Measurements from ENCODE around the gene BCAS1. TPM values are rescaled to one million over a fixed set of nuclear protein-coding genes. Genes with fewer than 3 reads are reported as not detected.

Gene BCAS1
- total RNA-seq, 1 experiment from 2014 or later = 0.07 TPM

GRCh38 chr20:53963635-53964034 lies 106.8 kb downstream of the BCAS1 start:
- DNase-seq (ENCODE audit: low read depth) = no peak

DNA sequence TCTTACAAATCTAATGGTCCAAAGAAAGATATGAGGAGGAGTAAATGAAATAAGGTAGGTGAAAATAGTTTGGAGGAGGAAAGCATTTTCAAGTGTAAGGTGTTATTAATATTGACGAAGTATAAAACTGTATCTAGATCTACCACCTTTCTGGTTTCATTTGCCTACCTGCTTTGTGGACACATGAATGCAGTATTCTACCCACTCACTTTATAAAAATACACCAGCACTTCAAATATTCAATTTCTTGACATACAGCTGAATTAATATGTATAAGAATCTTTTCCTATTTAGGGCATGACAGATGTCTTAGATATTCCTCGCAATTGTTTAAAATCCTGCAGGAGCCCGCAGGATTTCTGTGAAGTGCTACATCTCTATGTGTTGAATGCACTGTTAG lies 108.0 kb downstream of the BCAS1 start:
- DNase-seq (ENCODE audit: low read depth) = no peak

GRCh38 chr20:53961527-53961926 lies 108.9 kb downstream of the BCAS1 start:
- DNase-seq (ENCODE audit: low read depth) = peak; percentile 25

DNA sequence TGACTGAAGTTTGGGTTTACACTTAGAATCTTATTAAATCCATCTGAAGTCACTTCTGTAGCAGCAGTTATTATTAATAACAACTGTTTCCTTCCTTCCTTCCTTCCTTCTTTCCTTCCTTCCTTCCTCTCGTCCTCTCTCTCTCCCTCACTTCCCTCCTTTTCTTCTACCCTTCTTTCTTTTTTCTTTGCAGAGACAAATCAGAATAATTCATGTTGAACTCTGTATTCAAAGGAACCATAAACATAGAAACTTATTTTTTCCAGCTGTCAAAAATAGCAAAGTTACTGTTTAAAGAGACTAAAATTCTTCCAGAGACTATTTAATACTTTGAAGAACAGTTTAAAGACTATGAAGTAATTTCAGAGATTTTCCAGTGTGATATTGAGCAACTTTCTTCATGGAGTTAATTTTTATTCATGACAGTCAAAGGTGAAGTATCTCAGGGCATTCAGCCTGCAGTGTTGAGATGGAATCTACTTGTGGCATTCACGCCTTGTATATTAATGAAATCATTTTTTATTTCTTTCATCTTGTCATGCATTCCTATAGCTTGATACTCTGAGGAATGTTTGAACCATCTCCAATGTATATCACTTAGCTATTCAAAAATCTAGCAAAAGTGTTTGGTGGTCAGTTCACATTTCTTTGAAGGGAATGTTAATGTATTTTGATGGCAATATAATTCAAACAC lies 109.7 kb downstream of the BCAS1 start:
- no peak for DNase-seq (ENCODE audit: low read depth)

DNA sequence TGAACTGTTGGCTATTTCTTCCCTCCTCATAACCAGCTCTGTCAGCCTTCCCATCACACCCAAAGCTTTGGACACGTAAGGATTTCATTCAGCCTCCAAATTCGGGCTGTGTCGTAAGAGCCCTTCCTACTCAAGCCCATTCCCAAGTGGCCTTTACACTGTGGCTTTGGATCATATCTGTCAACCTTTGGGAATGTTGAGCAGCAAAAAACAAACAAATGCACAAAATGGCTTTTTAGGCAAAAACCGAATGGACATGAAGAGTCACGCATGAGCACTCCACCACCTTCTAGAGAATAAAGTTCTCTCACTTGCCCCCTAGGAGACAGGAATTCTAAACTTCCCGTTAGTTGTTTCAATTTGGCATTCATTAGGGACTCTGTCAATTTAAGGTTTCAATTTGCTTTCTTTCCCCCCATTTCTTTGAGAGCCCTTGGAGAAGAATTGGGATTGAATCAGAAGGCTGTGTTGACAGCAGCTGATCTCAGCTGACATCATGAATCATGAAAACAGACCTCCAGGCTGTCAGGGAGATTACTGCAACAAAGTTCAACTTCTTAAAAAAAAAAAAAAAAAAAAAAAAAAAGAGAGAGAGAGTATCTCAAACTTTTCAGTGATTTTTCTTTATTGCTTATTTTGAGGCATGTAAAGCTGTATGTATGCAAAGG lies 110.3 kb downstream of the BCAS1 start:
- peak; percentile 62 for DNase-seq (ENCODE audit: low read depth)

DNA sequence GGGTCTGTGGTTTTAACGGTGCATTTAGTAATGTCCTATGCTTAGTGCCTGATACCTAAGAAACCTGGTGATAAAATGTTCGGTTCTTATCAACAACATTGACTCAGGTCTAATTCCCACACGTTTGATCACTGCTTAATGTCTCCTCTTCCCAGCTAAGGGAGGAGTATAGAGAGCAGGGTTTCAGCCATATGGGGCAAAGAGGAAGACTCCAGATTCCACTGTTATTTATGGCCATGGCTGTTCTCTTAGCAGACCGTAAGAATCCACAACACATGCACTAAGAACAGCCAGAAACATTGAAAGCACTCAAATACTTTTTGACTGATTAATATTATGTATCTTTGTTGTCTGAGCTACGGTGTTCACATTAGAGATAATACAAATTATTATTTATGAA lies 112.1 kb downstream of the BCAS1 start:
- DNase-seq (ENCODE audit: low read depth) = no peak

- DNase-seq (ENCODE audit: low read depth) = peak; percentile 63
Observed at GRCh38 chr20:53957451-53958172, 112.8 kb downstream of the BCAS1 start.

DNA sequence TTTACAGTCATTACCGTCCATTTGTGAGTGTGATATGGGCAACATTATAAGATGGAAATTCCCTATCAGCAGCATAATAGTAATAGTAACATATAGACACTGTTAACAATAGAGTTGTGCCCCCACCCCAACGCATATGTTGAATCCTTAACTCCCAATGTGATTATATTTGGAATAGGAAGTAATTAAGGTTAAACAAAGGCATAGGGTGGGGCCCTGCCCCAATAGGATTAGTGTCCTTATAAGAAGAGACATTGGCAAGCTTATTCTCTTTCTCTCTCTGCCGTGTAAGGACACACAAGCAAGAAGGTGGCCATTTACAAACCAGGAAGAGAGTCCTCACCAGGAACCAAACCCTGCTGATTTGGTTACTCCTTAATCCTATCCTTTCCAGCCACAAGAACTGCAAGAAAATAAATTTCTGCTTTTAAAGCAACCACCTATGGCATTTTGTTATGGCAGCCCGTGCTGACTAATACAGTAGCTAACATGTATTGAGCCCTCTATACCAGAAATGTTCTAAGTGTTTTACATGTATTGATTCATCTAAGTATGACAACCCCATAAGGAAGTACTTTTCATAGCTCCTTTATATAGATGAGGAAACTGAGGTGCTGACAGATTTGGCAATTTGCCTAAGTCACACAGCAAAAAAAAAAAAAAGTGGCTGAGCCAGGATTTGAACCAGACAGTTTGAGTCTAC lies 114.2 kb downstream of the BCAS1 start:
- DNase-seq (ENCODE audit: low read depth) = no peak

GRCh38 chr20:53954723-53955658 lies 115.4 kb downstream of the BCAS1 start:
- no peak for DNase-seq (ENCODE audit: low read depth)

DNA sequence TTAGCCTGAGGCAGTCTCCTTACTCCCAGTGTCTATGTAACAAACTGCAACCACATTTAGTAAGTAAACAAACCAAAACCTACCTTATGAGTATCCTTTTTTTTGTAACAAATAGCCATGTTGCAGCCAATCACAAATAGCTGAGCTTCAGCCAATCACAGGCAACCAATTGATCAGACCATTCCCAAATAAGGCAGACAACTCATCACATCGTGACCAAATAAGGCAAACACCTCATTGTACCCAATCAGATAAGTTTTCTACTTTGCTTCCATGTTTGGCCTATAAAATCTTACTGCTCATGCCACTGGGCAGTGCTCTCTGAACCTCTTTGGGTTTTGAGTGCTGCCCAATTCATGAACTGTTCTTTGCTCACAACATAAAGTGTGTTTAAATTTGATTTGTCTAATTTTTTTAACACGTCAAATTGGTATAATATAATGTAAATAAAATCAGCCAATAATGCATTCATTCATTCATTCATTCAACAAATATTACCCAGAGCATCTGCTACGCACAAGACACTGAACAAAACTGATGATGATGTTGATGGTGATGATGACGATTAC lies 117.8 kb downstream of the BCAS1 start:
- peak; percentile 58 for DNase-seq (ENCODE audit: low read depth)

GRCh38 chr20:53950578-53950977 lies 119.8 kb downstream of the BCAS1 start:
- DNase-seq (ENCODE audit: low read depth) = no peak

DNA sequence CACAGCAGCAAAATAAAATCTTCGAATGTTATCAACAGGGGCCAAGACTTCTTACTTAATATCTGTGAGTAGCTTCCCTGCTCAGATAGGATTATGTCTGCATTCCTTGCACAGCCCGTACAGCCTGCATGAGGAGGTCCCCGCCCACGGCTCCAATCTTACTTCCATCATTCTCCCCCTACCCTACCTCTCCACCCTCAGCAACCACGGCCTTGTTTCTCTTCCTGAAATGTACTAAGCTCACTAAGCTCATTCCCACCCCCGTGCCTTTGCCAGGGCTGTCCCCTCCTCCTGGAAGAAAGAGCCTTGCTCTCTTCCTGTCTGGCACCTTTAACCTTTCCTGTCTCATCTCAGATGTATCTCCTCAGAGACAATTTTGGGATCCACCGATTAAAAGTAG lies 120.4 kb downstream of the BCAS1 start:
- peak; percentile 11 for DNase-seq (ENCODE audit: low read depth)

DNA sequence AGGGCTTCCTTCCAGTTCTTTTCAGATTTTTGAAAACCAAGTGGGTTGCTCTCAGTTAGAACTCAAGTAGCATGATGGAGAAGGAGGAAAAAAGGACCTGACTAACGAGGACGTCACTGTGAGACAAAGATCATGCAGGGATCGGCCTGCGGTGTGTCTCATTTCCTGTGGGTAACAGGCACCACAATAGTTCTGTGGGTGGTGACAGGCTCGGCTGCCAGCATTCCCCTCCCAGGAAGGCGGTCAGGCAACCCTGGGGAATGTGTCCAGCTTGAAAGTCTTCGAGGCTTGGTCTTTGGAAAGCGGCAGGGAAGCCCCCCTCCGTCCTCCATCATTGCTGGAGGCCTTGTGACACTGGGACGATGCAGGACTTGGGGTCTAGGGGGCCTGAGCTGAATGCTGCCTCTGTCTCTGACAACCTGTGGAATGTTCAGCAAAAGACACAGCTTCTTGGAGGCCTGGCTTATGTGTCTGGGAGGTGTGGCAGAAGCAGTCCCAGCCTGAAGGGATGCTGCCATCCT lies 121.0 kb downstream of the BCAS1 start:
- peak; percentile 99 for DNase-seq (ENCODE audit: low read depth)

GRCh38 chr20:53948383-53949318 lies 121.7 kb downstream of the BCAS1 start:
- DNase-seq (ENCODE audit: low read depth) = no peak

DNA sequence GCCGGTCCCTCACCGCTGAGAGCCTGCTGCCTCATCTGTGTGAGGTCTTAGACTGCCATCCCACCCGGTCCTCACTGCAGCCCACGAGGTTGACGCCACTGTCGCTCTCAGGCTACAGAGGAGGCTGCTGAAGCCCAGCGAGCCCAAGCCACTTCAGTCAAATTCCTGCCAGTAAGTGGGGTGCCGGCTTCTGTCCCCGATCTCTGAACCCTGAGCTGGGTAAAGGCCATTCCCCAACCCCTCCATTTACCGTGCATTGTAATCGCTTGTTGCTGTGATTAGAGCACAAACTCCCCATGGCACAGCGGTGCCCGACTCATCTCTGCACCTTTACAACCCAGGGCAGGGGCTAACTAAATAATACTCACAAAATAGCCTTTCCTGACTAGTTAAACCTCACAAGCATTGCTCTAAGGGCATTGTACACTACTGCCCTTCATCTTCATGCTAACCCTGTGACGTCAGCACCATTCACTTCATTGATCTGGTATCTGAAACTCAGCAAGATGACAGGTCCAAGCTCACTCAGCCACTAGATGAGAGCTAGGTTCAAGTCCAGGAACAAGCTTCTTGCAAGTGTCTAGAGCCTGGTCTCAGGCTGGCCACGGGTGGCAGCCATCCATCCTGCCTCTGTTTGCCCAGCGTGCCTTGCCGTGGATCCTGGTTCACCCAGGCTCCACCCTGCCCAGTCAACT lies 122.7 kb downstream of the BCAS1 start:
- no peak for DNase-seq (ENCODE audit: low read depth)

DNA sequence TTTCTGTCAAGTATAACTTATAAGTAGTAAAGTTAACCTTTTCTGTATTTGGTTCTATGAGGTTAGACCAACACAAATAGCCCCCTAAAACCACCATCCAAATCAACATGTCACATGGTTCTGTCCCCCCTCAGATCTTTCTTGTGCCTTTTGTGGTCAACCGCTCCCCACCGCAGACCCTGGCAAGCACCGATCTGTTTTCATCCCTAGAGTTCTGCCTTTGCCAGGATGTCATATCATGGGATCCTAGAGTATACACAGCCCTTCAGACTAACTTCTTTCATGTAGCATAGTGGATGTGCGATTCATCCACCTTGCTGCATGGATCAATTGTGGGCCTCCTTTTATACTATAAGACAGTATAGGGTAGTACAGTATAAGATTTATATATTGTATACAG lies 124.3 kb downstream of the BCAS1 start:
- DNase-seq (ENCODE audit: low read depth) = no peak

GRCh38 chr20:53945478-53945877 lies 124.9 kb downstream of the BCAS1 start:
- no peak for DNase-seq (ENCODE audit: low read depth)

DNA sequence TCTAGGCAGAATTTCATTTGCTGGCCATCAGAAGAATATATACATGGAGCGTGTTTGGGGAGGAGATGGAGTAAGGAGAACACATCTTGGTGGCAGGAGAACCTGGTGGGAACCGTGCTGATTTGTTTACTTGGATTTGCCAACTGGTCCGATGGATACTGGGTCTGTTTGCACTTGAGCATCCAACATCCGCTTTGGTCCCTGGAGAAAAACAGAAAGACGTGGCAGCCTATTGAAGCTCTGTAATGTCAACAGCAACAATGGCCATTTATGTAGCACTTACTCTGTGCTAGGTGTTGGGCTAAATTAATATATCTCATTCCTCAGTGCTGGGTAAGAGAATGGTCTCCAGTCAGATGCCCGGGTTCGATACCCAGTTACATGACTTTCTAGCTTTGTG lies 125.6 kb downstream of the BCAS1 start:
- DNase-seq (ENCODE audit: low read depth) = no peak
